IPS DF 6.9 (cell line): ENCODE results near the gene PPP1R26.

Source experiments
- DNase-seq: peaks from one replicate; pipeline ENCODE4 v3.0.0-alpha.2; 2013; ENCODE audit warnings: low read depth, low spot score
- H3K27ac ChIP-seq: one replicate; pipeline ENCODE4 v1.5.1; 2013; ENCODE audit warnings: low read length, control low read depth
- H3K27me3 ChIP-seq: 2 replicates; pipeline ENCODE4 v1.6.1; 2013; ENCODE audit warnings: mild to moderate bottlenecking, low read length; ENCODE audit not compliant: control insufficient read depth, insufficient read depth
- H3K36me3 ChIP-seq: 2 replicates; pipeline ENCODE4 v1.6.1; 2013; ENCODE audit warnings: low read length; ENCODE audit not compliant: control insufficient read depth, insufficient read depth
- H3K4me1 ChIP-seq: 2 replicates; pipeline ENCODE4 v1.6.1; 2013; ENCODE audit warnings: low read length; ENCODE audit not compliant: control insufficient read depth, insufficient read depth
- H3K4me3 ChIP-seq: 2 replicates; pipeline ENCODE4 v1.5.1; 2013; ENCODE audit warnings: mild to moderate bottlenecking, low read length
- H3K9me3 ChIP-seq: 2 replicates; pipeline ENCODE4 v1.6.1; 2013; ENCODE audit warnings: low read length, inconsistent platforms; ENCODE audit not compliant: control insufficient read depth, insufficient read depth
- WGBS: extraction: QIAGEN DNeasy Blood & Tissue Kit; methylation state at CpG from one replicate; pipeline ENCODE4 v1.1.7; 2013; ENCODE audit warnings: mixed read lengths, missing lambda C conversion rate; ENCODE audit not compliant: insufficient read length, insufficient coverage; 5-methylcytosine and 5-hydroxymethylcytosine counted together

The PPP1R26 gene

GRCh38 chr9:135500525-135501260 is 21.1 kb downstream of the PPP1R26 start, which contains the start of gene MRPS2:
Gene MRPS2 (plus strand): TSS chr9:135500682. CDS start chr9:135500711, 29 bp downstream.
- Histone ChIP-seq H3K4me1 (no peaks in the 10 kb centered on the region), H3K27ac (no peak within 1 kb of the TSS), H3K36me3 (peaks cover 24% of the 10 kb centered on the region), H3K27me3 (no peaks in the 10 kb centered on the region), H3K9me3 (no peaks in the 10 kb centered on the region), H3K4me3 (peak within 1 kb of the TSS; percentile 91)
- no CpG with 5 or more reads among the region's 92 CpGs for WGBS
- DNase-seq: peak; percentile 61

GRCh38 chr9:135501261-135502167 is 21.9 kb downstream of the PPP1R26 start:
- Histone ChIP-seq H3K9me3 (no peaks in the 10 kb centered on the region), H3K36me3 (peaks cover 24% of the 10 kb centered on the region), H3K4me3 (peak overlapping the region; percentile 91), H3K27me3 (no peaks in the 10 kb centered on the region), H3K4me1 (peaks cover under 1% of the 10 kb centered on the region; the same call in 1 of the 2 replicates), H3K27ac (no peak overlapping the region)
- no peak for DNase-seq
- no CpG with 5 or more reads among the region's 38 CpGs for WGBS

- H3K27ac ChIP-seq: no peak overlapping the region
Measured at GRCh38 chr9:135502168-135502872, 22.7 kb downstream of the PPP1R26 start.

GRCh38 chr9:135502873-135503321 is 23.3 kb downstream of the PPP1R26 start:
- WGBS: no CpG with 5 or more reads among the region's 16 CpGs
- peaks cover 1% of the 10 kb centered on the region; the same call in 1 of the 2 replicates for H3K4me1 ChIP-seq
- no peak overlapping the region for H3K27ac ChIP-seq
- no peaks in the 10 kb centered on the region for H3K9me3 ChIP-seq
- no peak overlapping the region for H3K4me3 ChIP-seq
- peaks cover 24% of the 10 kb centered on the region for H3K36me3 ChIP-seq
- no peaks in the 10 kb centered on the region for H3K27me3 ChIP-seq
- DNase-seq: no peak

More at GRCh38 chr9:135502168-135502872, 22.7 kb downstream of the PPP1R26 start:
- Histone ChIP-seq H3K27me3 (no peaks in the 10 kb centered on the region), H3K4me1 (peaks cover 1% of the 10 kb centered on the region; the same call in 1 of the 2 replicates), H3K36me3 (peaks cover 24% of the 10 kb centered on the region), H3K4me3 (no peak overlapping the region), H3K9me3 (no peaks in the 10 kb centered on the region)
- no CpG with 5 or more reads among the region's 15 CpGs for WGBS
- no peak for DNase-seq

- Histone ChIP-seq H3K27ac (no peak overlapping the region), H3K27me3 (no peaks in the 10 kb centered on the region), H3K4me1 (peaks cover 1% of the 10 kb centered on the region; the same call in 1 of the 2 replicates), H3K4me3 (no peak overlapping the region), H3K9me3 (no peaks in the 10 kb centered on the region), H3K36me3 (peaks cover 24% of the 10 kb centered on the region)
- no peak for DNase-seq
- no CpG with 5 or more reads among the region's 41 CpGs for WGBS
Measured at GRCh38 chr9:135503371-135504261, 24.0 kb downstream of the PPP1R26 start.

- DNase-seq: no peak
- Histone ChIP-seq H3K4me3 (no peak overlapping the region), H3K36me3 (peaks cover 24% of the 10 kb centered on the region), H3K4me1 (peaks cover 1% of the 10 kb centered on the region; the same call in 1 of the 2 replicates), H3K27me3 (no peaks in the 10 kb centered on the region), H3K9me3 (no peaks in the 10 kb centered on the region), H3K27ac (no peak overlapping the region)
- no CpG with 5 or more reads among the region's 21 CpGs for WGBS
Measured at GRCh38 chr9:135504262-135505243, 25.0 kb downstream of the PPP1R26 start.

GRCh38 chr9:135505406-135506187 is 26.0 kb downstream of the PPP1R26 start:
- Histone ChIP-seq H3K4me3 (no peak overlapping the region), H3K36me3 (peaks cover 24% of the 10 kb centered on the region), H3K27ac (no peak overlapping the region), H3K4me1 (peaks cover 1% of the 10 kb centered on the region; the same call in 1 of the 2 replicates), H3K9me3 (no peaks in the 10 kb centered on the region), H3K27me3 (no peaks in the 10 kb centered on the region)
- no CpG with 5 or more reads among the region's 24 CpGs for WGBS
- no peak for DNase-seq

GRCh38 chr9:135506327-135507103 is 26.9 kb downstream of the PPP1R26 start:
- Histone ChIP-seq H3K36me3 (peaks cover 24% of the 10 kb centered on the region), H3K27ac (no peak overlapping the region), H3K4me1 (peaks cover 1% of the 10 kb centered on the region; the same call in 1 of the 2 replicates), H3K9me3 (no peaks in the 10 kb centered on the region), H3K4me3 (no peak overlapping the region), H3K27me3 (no peaks in the 10 kb centered on the region)
- no CpG with 5 or more reads among the region's 14 CpGs for WGBS
- no peak for DNase-seq
